BJ (cell line): ENCODE measurements around the gene CDH12. TPM values are rescaled to one million over a fixed set of nuclear protein-coding genes. Genes with fewer than 3 reads are reported as not detected.

Experiments
- CTCF ChIA-PET: fragments of 350-600 bp; formaldehyde crosslinking; extraction: SDS; loops from one replicate; lab custom pipeline; 2021; ENCODE audit warnings: antibody characterized with exemption, inconsistent platforms; lab: Yijun Ruan, JAX
- POLR2A ChIA-PET: fragments of 300-600 bp; sonication (Branson Sonifier 250); formaldehyde crosslinking; extraction: SDS; loops from one replicate; lab custom pipeline; 2021; ENCODE audit warnings: antibody characterized with exemption; lab: Charles Lee
- DNase-seq: peaks from one replicate; pipeline ENCODE4 v3.0.0-alpha.2; 2011; ENCODE audit warnings: low read depth
- H3K27me3 ChIP-seq: 2 replicates; pipeline ENCODE4 v1.6.0; 2011; ENCODE audit warnings: low read length; ENCODE audit not compliant: control insufficient read depth, insufficient read depth
- H3K36me3 ChIP-seq: 2 replicates; pipeline ENCODE4 v1.5.1; 2011; ENCODE audit warnings: low read length; ENCODE audit not compliant: control insufficient read depth, insufficient read depth
- H3K4me3 ChIP-seq: 2 replicates; pipeline ENCODE4 v1.5.1; 2011; ENCODE audit warnings: low read depth, mild to moderate bottlenecking, control low read depth, low read length
- polyA plus RNA-seq: library from polyadenylated mRNA; depleted of rRNA; stranded (reverse); fragments of >200 nt; gene quantifications from 2 replicates; pipeline ENCODE4 v1.2.3, GENCODE V29; 2011
- TF ChIP-seq, protein P1 (sequence below): IDR thresholded peaks from 2 replicates; pipeline ENCODE4 v1.5.1; 2011; ENCODE audit warnings: low read depth, mild to moderate bottlenecking, control low read depth, inconsistent platforms, low read length, moderate library complexity; ENCODE audit not compliant: insufficient read depth

CDH12 gene
- polyA plus RNA-seq, 1 experiment = not detected

DNA sequence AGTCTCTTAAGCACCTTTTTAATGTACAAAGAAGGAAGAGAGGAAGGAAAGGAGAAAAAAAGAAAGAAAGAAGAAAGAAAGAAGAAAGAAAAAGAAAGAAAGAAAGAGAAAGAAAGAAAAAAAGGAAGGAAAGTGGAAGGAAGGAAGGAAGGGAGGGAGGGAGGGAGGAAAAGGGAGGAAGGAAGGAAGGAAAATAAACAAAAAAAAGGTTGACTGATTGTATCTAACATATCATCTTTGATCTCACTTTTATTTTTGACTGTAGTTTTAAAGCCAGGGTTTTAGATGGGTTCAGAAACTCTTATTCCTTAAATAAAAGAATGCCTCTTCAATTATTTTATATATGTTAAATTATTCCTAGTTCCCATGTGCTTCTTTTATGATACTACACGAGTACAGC is 794.5 kb downstream of the CDH12 start:
- ChIA-PET POLR2A (no interaction called here), CTCF (no interaction called here)
- Histone ChIP-seq H3K36me3 (no peaks in the 10 kb centered on the region), H3K27me3 (no peaks in the 10 kb centered on the region), H3K4me3 (no peak overlapping the region)
- no peak for DNase-seq
- TF ChIP-seq, protein P1, sequence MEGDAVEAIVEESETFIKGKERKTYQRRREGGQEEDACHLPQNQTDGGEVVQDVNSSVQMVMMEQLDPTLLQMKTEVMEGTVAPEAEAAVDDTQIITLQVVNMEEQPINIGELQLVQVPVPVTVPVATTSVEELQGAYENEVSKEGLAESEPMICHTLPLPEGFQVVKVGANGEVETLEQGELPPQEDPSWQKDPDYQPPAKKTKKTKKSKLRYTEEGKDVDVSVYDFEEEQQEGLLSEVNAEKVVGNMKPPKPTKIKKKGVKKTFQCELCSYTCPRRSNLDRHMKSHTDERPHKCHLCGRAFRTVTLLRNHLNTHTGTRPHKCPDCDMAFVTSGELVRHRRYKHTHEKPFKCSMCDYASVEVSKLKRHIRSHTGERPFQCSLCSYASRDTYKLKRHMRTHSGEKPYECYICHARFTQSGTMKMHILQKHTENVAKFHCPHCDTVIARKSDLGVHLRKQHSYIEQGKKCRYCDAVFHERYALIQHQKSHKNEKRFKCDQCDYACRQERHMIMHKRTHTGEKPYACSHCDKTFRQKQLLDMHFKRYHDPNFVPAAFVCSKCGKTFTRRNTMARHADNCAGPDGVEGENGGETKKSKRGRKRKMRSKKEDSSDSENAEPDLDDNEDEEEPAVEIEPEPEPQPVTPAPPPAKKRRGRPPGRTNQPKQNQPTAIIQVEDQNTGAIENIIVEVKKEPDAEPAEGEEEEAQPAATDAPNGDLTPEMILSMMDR = no peak

DNA sequence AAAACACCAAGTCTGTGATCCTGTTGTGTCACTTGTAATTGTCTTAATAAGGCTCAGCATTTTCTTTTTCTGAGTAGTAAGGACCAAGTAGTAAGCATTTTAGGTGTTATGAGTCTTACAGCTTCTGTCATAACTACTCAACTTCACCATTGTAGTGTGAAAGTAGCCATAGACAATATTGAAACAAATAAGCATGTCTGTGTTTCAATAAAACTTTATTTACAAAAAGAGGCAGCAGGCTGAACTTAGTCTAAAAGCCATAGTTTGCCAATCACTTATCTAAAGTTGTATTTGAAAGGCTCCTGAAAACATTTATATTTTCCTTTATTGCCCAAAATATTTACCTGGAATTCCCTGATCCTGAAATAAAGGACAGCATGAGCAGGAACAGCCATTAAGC is 796.1 kb downstream of the CDH12 start:
- POLR2A ChIA-PET = no interaction called here
- Histone ChIP-seq H3K27me3 (no peaks in the 10 kb centered on the region), H3K36me3 (no peaks in the 10 kb centered on the region), H3K4me3 (no peak overlapping the region)
- no peak for DNase-seq
- TF ChIP-seq, protein P1 = no peak
- CTCF ChIA-PET = no interaction called here

DNA sequence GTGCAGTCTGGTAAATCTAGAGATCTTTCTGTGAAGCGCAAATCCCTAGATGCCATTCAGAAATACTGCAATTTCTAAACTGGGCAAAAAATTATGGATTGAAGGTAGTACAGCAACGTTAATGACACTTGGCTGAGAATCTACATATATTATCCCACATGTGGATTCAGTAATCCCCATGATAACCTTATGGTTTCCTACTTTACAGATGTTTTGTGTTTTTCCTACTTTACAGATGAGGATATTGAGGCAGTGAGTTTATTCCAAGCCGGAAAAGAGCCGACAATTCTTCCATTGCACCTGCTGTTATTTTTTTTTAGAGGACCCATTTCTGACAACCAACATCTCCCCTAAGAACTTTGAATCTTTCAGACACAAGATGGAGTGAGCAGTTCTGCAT is 796.5 kb downstream of the CDH12 start:
- TF ChIP-seq, protein P1 = no peak
- ChIA-PET POLR2A (no interaction called here), CTCF (no interaction called here)
- Histone ChIP-seq H3K36me3 (no peaks in the 10 kb centered on the region), H3K27me3 (no peaks in the 10 kb centered on the region), H3K4me3 (no peak overlapping the region)
- DNase-seq = no peak

DNA sequence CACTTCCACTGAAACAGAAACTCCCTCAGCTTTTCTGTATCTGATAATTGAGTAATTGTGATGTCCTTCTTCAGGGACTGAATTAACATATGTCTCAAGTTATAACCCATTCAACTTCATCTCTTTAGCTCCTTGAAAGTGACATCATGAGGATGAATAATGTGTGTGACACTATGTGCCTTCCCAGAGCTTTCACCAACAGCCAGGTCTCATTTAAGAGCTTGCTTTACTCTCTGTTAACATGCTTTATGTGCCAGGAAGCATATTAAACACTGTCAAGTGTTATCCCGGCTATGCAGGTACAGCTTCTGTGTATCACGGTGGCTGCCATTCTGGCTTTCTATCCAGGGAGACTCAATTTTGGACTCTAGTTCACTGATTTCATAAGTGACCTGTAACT is 799.9 kb downstream of the CDH12 start:
- no peak overlapping the region for H3K4me3 ChIP-seq
- TF ChIP-seq, protein P1 = no peak
- DNase-seq = no peak
- no peaks in the 10 kb centered on the region for H3K36me3 ChIP-seq
- ChIA-PET CTCF (no interaction called here), POLR2A (no interaction called here)
- no peaks in the 10 kb centered on the region for H3K27me3 ChIP-seq

DNA sequence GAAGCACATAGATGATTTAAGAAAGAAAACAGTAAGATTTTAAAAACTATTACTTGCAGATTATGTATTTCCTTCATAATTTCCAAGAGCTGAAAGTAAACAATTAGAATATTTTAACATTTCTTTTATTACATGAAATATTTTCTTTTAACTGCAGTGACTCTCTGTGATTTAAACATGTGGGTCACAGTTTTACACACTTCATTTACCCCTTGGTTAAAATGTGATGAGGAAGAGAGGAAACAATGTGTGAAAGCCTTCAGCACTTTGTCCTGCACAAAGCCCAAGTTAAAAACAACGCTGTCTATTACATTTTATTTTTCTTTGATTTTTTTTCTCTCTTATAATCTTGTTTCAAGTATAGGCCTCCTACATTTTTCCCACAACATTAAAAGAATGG is 801.3 kb downstream of the CDH12 start:
- Histone ChIP-seq H3K27me3 (no peaks in the 10 kb centered on the region), H3K36me3 (no peaks in the 10 kb centered on the region), H3K4me3 (no peak overlapping the region)
- DNase-seq = no peak
- TF ChIP-seq, protein P1 = no peak
- ChIA-PET CTCF (no interaction called here), POLR2A (no interaction called here)
